ENCODE results near the gene SIMC1. TPM values are rescaled to one million over a fixed set of nuclear protein-coding genes. Genes with fewer than 3 reads are reported as not detected.
"Not testable (repeated sequence)": the region's sequence is repeated elsewhere in the genome, so short reads cannot be mapped to it uniquely, and the experiment has no call there.

SIMC1 gene
- total RNA-seq, 1 donor from 2014 or later: 10.4 TPM

DNA sequence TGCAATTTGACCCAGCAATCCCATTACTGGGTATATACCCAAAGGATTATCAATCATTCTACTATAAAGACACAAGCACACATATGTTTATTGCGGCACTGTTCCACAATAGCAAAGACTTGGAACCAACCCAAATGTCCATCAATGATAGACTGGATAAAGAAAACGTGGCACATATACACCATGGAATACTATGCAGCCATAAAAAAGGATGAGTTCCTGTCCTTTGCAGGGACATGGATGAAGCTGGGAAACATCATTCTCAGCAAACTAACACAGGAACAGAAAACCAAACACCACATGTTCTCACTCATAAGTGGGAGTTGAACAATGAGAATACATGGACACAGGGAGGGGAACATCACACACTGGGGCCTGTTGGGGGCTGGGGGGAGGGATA is 39.9 kb upstream of the SIMC1 start:
- H3K9me3 Mint-ChIP-seq (ENCODE audit: unreplicated experiment); H3K79me2 ChIP-seq (ENCODE audit: insufficient read depth, low read length); H3K4me2 ChIP-seq (ENCODE audit: low read length); H3K4me3 ChIP-seq (ENCODE audit: insufficient read depth, low read depth, low read length); DNase-seq (ENCODE audit: low read depth); H3K36me3 Mint-ChIP-seq (ENCODE audit: low read depth, unreplicated experiment); H3K9me3 ChIP-seq (ENCODE audit: insufficient read depth, low read depth, low read length); FAIRE-seq; H4K20me1 ChIP-seq (ENCODE audit: insufficient read depth, low read length); H3K9ac ChIP-seq (ENCODE audit: low read length); H2AFZ ChIP-seq (ENCODE audit: low read depth, low read length); H3K27me3 ChIP-seq (ENCODE audit: insufficient read depth, low read length); H3K27ac ChIP-seq (ENCODE audit: low read depth, low read length); H3K4me1 ChIP-seq (ENCODE audit: insufficient read depth, low read length); H3K4me1 Mint-ChIP-seq (ENCODE audit: low read depth, unreplicated experiment); H3K36me3 ChIP-seq (ENCODE audit: insufficient read depth, low read length); H3K27ac Mint-ChIP-seq (ENCODE audit: unreplicated experiment): not testable (repeated sequence)
- Mint-ChIP-seq H3K27me3 (ENCODE audit: low read depth, unreplicated experiment) (peaks cover 28% of the 10 kb centered on the region), H3K4me3 (ENCODE audit: unreplicated experiment) (peak overlapping the region; percentile 45)

DNA sequence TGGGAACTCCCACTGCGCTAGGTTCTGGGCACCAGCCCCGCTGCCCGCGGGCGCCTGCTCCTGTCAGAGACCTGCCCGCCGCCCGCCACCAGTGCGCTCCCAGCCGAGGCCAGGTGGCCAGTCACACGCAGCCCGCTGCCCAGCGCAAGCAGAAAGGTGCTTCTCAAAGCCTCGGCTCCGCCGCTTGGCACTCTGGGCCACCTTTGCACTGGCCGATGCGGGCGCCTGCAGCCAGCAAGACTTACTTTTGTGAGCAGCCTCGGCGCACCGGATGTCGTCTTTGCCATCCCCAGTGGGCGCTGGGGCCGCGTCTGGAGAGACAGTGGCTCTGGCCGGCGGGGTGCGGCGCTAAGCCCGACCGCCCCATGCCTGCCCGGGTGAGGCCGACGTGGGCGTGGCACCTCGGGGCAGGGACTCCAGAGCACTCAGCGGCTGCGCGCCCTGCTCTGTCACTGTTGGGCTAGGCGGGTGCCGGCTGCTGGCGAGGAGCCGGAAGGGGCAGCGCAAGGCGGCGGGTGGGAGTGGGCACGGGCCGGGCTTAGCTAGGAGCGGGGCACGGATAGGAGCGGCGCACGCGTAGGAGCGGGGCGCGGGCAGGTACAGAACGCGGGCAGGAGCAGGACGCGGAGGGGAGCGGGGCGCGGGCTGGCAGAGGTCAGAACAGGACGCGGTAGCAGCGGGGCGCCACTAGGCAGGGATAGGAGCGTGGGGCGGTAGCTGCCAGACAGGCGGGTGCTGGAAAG is 39.1 kb upstream of the SIMC1 start:
- not testable (repeated sequence) for H3K27me3 ChIP-seq (ENCODE audit: insufficient read depth, low read length); H4K20me1 ChIP-seq (ENCODE audit: insufficient read depth, low read length); H3K9me3 Mint-ChIP-seq (ENCODE audit: unreplicated experiment); H3K79me2 ChIP-seq (ENCODE audit: insufficient read depth, low read length); H3K4me1 ChIP-seq (ENCODE audit: insufficient read depth, low read length); H3K4me3 ChIP-seq (ENCODE audit: insufficient read depth, low read depth, low read length); H3K36me3 ChIP-seq (ENCODE audit: insufficient read depth, low read length); H3K9me3 ChIP-seq (ENCODE audit: insufficient read depth, low read depth, low read length); H3K27ac ChIP-seq (ENCODE audit: low read depth, low read length); H3K9ac ChIP-seq (ENCODE audit: low read length); FAIRE-seq; H3K36me3 Mint-ChIP-seq (ENCODE audit: low read depth, unreplicated experiment); H3K4me1 Mint-ChIP-seq (ENCODE audit: low read depth, unreplicated experiment); H3K27ac Mint-ChIP-seq (ENCODE audit: unreplicated experiment); DNase-seq (ENCODE audit: low read depth)
- Histone ChIP-seq H3K4me2 (ENCODE audit: low read length) (peak overlapping the region; percentile 60), H2AFZ (ENCODE audit: low read depth, low read length) (peak overlapping the region; percentile 10)
- H3K27me3 Mint-ChIP-seq (ENCODE audit: low read depth, unreplicated experiment): peaks cover 28% of the 10 kb centered on the region
- H3K4me3 Mint-ChIP-seq (ENCODE audit: unreplicated experiment): peak overlapping the region; percentile 76

GRCh38 chr5:176199803-176200399 is 38.3 kb upstream of the SIMC1 start:
- not testable (repeated sequence) for H3K9ac ChIP-seq (ENCODE audit: low read length); H3K4me2 ChIP-seq (ENCODE audit: low read length); H3K36me3 Mint-ChIP-seq (ENCODE audit: low read depth, unreplicated experiment); H3K4me1 Mint-ChIP-seq (ENCODE audit: low read depth, unreplicated experiment); H3K36me3 ChIP-seq (ENCODE audit: insufficient read depth, low read length); DNase-seq (ENCODE audit: low read depth); H3K4me3 ChIP-seq (ENCODE audit: insufficient read depth, low read depth, low read length); H3K27me3 ChIP-seq (ENCODE audit: insufficient read depth, low read length); FAIRE-seq; H3K27ac ChIP-seq (ENCODE audit: low read depth, low read length); H4K20me1 ChIP-seq (ENCODE audit: insufficient read depth, low read length); H3K9me3 ChIP-seq (ENCODE audit: insufficient read depth, low read depth, low read length); H3K79me2 ChIP-seq (ENCODE audit: insufficient read depth, low read length); H3K4me3 Mint-ChIP-seq (ENCODE audit: unreplicated experiment); H3K27ac Mint-ChIP-seq (ENCODE audit: unreplicated experiment); H3K9me3 Mint-ChIP-seq (ENCODE audit: unreplicated experiment); H3K4me1 ChIP-seq (ENCODE audit: insufficient read depth, low read length); H2AFZ ChIP-seq (ENCODE audit: low read depth, low read length)
- H3K27me3 Mint-ChIP-seq (ENCODE audit: low read depth, unreplicated experiment): peaks cover 28% of the 10 kb centered on the region

DNA sequence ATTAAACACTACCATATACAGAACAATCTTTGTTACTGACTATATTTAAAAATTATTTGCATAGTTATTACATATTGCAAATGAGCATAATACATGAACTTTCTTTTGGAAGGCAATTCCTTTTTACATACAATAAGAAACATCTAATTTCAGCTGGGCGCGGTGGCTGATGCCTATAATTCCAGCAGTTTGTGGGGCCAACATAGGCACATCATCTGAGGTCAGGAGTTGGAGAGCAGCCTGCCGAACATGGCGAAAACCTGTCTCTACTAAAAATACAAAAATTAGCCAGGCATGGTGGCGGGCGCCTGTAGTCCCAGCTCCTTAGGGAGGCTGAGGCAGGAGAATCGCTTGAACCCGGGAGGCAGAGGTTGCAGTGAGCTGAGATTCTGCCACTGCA is 36.4 kb upstream of the SIMC1 start:
- DNase-seq (ENCODE audit: low read depth) (no peak), FAIRE-seq (no peak)
- Mint-ChIP-seq H3K27ac (ENCODE audit: unreplicated experiment) (no peak overlapping the region), H3K9me3 (ENCODE audit: unreplicated experiment) (no peaks in the 10 kb centered on the region), H3K4me3 (ENCODE audit: unreplicated experiment) (no peak overlapping the region), H3K36me3 (ENCODE audit: low read depth, unreplicated experiment) (no peaks in the 10 kb centered on the region), H3K4me1 (ENCODE audit: low read depth, unreplicated experiment) (peaks cover 2% of the 10 kb centered on the region), H3K27me3 (ENCODE audit: low read depth, unreplicated experiment) (peaks cover 23% of the 10 kb centered on the region)
- Histone ChIP-seq H3K9me3 (ENCODE audit: insufficient read depth, low read depth, low read length) (no peaks in the 10 kb centered on the region), H3K4me2 (ENCODE audit: low read length) (no peak overlapping the region), H3K9ac (ENCODE audit: low read length) (no peak overlapping the region), H3K36me3 (ENCODE audit: insufficient read depth, low read length) (no peaks in the 10 kb centered on the region), H3K27me3 (ENCODE audit: insufficient read depth, low read length) (peaks cover 2% of the 10 kb centered on the region), H3K4me3 (ENCODE audit: insufficient read depth, low read depth, low read length) (no peak overlapping the region), H4K20me1 (ENCODE audit: insufficient read depth, low read length) (no peaks in the 10 kb centered on the region), H2AFZ (ENCODE audit: low read depth, low read length) (no peak overlapping the region), H3K79me2 (ENCODE audit: insufficient read depth, low read length) (no peaks in the 10 kb centered on the region), H3K27ac (ENCODE audit: low read depth, low read length) (no peak overlapping the region), H3K4me1 (ENCODE audit: insufficient read depth, low read length) (no peaks in the 10 kb centered on the region)
- TF ChIP-seq, protein P1, sequence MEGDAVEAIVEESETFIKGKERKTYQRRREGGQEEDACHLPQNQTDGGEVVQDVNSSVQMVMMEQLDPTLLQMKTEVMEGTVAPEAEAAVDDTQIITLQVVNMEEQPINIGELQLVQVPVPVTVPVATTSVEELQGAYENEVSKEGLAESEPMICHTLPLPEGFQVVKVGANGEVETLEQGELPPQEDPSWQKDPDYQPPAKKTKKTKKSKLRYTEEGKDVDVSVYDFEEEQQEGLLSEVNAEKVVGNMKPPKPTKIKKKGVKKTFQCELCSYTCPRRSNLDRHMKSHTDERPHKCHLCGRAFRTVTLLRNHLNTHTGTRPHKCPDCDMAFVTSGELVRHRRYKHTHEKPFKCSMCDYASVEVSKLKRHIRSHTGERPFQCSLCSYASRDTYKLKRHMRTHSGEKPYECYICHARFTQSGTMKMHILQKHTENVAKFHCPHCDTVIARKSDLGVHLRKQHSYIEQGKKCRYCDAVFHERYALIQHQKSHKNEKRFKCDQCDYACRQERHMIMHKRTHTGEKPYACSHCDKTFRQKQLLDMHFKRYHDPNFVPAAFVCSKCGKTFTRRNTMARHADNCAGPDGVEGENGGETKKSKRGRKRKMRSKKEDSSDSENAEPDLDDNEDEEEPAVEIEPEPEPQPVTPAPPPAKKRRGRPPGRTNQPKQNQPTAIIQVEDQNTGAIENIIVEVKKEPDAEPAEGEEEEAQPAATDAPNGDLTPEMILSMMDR (IDR thresholded peaks at IDR 0.05; ENCODE audit: insufficient read depth, low read depth, low read length): no peak
- TF ChIP-seq EZH2 (IDR thresholded peaks at IDR 0.05; ENCODE audit: insufficient read depth, low read length): no peak
